ENCODE measurements around the gene PLIN5.

DNA sequence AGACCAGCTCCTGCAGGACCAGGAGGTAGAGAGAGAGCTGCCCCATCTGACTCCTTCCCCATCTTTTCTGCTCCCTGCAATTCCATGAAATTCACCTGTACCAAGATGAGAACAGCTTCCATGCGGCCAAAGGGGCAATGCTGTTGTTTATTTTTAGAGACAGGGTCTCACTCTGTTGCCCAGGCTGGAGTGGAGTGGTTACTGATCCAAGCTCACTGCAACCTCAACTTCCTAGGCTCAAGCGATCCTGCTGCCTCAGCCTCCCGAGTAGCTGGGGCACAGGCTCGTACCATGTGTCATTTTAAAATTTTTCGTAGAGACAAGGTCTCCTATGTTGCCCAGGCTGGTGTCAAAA is 13.2 kb downstream of the PLIN5 start:
- TF ChIP-seq, protein P1, sequence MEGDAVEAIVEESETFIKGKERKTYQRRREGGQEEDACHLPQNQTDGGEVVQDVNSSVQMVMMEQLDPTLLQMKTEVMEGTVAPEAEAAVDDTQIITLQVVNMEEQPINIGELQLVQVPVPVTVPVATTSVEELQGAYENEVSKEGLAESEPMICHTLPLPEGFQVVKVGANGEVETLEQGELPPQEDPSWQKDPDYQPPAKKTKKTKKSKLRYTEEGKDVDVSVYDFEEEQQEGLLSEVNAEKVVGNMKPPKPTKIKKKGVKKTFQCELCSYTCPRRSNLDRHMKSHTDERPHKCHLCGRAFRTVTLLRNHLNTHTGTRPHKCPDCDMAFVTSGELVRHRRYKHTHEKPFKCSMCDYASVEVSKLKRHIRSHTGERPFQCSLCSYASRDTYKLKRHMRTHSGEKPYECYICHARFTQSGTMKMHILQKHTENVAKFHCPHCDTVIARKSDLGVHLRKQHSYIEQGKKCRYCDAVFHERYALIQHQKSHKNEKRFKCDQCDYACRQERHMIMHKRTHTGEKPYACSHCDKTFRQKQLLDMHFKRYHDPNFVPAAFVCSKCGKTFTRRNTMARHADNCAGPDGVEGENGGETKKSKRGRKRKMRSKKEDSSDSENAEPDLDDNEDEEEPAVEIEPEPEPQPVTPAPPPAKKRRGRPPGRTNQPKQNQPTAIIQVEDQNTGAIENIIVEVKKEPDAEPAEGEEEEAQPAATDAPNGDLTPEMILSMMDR (IDR thresholded peaks at IDR 0.05) = no peak
- no peak for TF ChIP-seq EP300 (IDR thresholded peaks at IDR 0.05)
- TF ChIP-seq POLR2A (IDR thresholded peaks at IDR 0.05) = no peak
- TF ChIP-seq POLR2AphosphoS5 (IDR thresholded peaks at IDR 0.05) = no peak
